Measurements from ENCODE around the gene CERS2.
A peak's percentile ranks its signal among the peaks of the same experiment; 100 is the strongest.

The CERS2 gene

DNA sequence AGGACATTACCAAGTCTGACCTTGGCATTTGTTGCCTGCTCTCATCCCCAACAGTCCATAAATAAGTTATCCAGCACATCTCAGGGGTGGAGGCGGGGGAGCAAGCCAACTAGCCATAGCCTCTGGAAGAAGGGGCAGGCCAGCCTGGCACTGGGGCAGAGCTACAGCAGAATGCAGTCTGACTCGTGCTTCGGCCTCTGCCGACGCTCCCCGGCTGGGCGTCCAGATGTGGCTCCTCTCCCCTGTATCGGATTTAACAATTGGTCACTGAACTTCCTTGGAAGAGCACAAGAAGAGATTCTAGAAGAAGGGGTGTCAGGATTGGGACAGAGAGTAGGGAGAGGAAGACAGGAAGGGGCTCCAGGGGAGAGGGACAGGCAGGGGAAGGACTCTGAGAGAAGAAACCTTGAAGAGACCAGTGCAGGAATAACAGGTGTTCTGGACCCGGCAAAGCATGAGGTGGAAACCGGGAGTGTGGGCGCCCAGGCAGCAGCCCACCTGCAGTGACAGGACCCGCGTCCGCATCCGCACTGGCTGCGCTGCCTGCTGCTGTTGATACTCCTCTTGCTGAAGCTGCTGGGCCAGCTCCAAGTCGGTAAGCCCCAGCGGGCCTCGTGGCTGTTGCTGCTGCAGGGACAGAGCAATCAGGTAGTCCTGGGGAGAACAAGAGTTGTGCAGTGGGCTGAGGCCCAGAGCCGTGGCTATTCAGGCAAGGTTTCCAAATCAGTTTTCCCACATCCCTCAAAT, 22.7 kb upstream of the CERS2 start:
- TF ChIP-seq CTCF (conservative IDR thresholded peaks at IDR 0.05) = no peak
- no peak overlapping the region for H3K27ac ChIP-seq

DNA sequence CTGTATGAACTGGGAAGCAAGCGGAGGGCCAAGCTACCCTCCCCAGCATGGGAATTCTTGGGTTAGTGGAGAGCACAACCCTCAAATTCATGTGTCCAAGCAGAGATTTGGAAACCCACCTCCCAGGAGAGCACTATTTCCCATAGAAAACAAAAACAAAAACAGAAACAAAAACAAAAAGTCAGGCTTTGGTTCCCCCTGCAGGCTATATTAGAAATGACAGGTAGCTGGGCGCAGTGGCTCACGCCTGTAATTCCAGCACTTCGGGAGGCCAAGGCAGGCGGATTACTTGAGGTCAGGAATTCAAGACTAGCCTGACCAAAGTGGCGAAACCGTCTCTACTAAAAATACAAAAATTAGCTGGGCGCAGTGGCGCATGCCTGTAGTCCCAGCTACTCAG, 21.3 kb upstream of the CERS2 start:
- peak; percentile 81 for TF ChIP-seq CTCF (conservative IDR thresholded peaks at IDR 0.05)
- no peak overlapping the region for H3K27ac ChIP-seq

DNA sequence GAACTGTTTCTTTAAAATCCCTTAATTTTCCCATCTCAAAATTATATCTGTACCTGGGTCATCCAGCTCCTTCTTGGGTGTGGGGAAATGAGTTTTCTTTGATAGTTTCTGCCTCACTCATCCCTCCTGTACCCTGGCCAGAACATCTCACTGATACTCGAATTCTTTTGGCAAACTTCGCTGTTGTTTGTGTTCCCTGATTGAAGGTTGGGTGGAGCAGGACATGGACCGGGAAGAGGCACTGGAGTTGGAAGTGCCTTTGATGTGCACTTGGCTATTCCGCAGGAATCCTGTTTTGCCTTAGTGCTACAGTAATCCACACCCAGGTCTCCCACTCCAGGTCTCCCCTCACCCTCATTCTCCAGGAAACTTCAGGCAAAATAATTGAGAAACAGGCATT, 20.8 kb upstream of the CERS2 start:
- TF ChIP-seq CTCF (conservative IDR thresholded peaks at IDR 0.05) = no peak
- H3K27ac ChIP-seq = no peak overlapping the region

DNA sequence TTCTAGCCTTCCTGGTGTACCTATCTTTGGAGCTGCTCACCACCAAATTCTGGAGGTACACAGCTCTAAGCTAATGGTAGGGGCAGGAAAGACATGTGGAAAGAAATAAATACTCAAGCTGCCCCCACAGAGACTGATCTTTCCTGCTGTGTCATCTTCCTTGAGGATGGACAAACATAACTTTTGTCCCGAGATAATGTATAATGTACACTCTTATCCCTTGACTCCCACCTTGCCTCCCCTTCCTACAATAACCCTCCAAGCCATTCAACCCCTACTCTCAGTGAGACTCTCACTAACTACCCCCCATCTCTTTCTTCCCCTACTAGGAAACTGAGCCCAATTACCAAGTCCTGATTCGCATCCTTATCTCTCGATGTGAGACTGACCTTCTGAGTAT, 19.6 kb upstream of the CERS2 start:
- H3K27ac ChIP-seq = no peak overlapping the region
- no peak for TF ChIP-seq CTCF (conservative IDR thresholded peaks at IDR 0.05)

GRCh38 chr1:150992626-150993025, 18.0 kb upstream of the CERS2 start:
- no peak overlapping the region for H3K27ac ChIP-seq
- TF ChIP-seq CTCF (conservative IDR thresholded peaks at IDR 0.05) = no peak

- no peak for TF ChIP-seq CTCF (conservative IDR thresholded peaks at IDR 0.05)
- no peak overlapping the region for H3K27ac ChIP-seq
Observed at GRCh38 chr1:150987924-150988323, 13.3 kb upstream of the CERS2 start.

DNA sequence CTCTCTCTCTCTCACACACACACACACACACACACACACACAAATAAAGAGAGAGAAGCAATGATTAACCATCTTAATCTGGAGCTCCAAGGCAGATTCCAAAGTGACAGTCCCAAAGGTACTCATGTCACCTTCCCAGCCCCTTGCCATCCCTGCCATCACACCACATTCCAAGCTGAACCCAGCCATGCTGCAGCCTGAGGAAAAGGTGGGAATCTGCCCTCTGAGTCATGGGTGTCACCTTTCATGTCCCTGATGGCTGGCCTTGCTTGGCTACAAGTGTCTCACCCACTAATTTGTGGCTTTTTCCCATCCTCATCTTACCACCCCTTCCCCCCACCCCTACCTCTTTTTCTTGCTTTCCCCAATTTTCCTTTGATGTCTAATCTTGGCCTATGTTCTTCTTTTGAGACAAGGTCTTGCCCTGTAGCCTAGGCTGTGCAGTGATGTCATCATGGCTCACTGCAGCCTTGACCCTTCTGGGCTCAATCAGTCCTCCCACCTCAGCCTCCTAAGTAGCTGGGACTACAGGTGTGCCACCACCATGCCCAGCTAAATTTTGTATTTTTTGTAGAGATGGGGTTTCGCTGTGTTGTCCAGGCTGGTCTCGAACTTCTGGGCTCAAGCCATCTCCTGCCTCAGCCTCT, 10.7 kb upstream of the CERS2 start:
- no peak overlapping the region for H3K27ac ChIP-seq
- no peak for TF ChIP-seq CTCF (conservative IDR thresholded peaks at IDR 0.05)

Data from VCaP (cell line).